Ishikawa (cell line): ENCODE data around the gene ADGRB2.

Experiments
- EP300 ChIP-seq: IDR thresholded peaks from 2 replicates; pipeline ENCODE4 v1.6.1; 2012; ENCODE audit warnings: borderline replicate concordance
- FOXM1 ChIP-seq: IDR thresholded peaks from 2 replicates; pipeline ENCODE4 v1.6.1; 2012; ENCODE audit warnings: low read depth, borderline replicate concordance
- RAD21 ChIP-seq: IDR thresholded peaks from 2 replicates; pipeline ENCODE4 v1.6.1; 2012; ENCODE audit warnings: low read depth
- TAF1 ChIP-seq: IDR thresholded peaks from 2 replicates; pipeline ENCODE4 v1.6.1; 2012; ENCODE audit warnings: low read depth, mild to moderate bottlenecking
- TEAD4 ChIP-seq: IDR thresholded peaks from 2 replicates; pipeline ENCODE4 v1.6.1; 2012
- YY1 ChIP-seq: IDR thresholded peaks from 2 replicates; pipeline ENCODE4 v1.6.1; 2012; ENCODE audit warnings: low read depth
- TF ChIP-seq, protein P1 (sequence below): IDR thresholded peaks from 2 replicates; pipeline ENCODE4 v1.6.1; 2012; ENCODE audit warnings: low read depth, mild to moderate bottlenecking
- TF ChIP-seq, protein P2 (sequence below): IDR thresholded peaks from 2 replicates; pipeline ENCODE4 v1.6.1; 2012

DNA sequence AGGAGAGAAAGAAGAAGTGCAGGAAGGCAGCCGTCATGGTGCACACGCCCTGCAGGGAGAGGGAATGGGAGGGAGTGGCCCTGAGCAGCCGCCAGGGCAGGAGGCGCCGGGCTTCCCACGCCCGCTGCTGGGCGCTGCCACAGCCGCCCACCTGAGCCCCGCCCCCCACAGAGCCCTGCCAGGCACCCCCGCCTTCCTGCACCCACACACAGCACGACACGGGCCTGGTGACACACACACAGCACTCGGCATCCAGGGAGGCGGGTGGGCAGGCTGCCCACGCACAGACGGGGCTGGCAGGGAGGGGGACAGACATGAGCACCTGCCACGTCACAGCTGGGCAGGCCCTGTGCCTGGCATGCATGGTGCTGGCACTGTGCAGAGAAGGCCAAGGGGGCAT is 27.5 kb downstream of the ADGRB2 start:
- no peak for TF ChIP-seq YY1
- no peak for TF ChIP-seq TAF1
- TF ChIP-seq EP300, result peak; percentile 40; the same call in 1 of the 2 replicates
- TF ChIP-seq, protein P1, sequence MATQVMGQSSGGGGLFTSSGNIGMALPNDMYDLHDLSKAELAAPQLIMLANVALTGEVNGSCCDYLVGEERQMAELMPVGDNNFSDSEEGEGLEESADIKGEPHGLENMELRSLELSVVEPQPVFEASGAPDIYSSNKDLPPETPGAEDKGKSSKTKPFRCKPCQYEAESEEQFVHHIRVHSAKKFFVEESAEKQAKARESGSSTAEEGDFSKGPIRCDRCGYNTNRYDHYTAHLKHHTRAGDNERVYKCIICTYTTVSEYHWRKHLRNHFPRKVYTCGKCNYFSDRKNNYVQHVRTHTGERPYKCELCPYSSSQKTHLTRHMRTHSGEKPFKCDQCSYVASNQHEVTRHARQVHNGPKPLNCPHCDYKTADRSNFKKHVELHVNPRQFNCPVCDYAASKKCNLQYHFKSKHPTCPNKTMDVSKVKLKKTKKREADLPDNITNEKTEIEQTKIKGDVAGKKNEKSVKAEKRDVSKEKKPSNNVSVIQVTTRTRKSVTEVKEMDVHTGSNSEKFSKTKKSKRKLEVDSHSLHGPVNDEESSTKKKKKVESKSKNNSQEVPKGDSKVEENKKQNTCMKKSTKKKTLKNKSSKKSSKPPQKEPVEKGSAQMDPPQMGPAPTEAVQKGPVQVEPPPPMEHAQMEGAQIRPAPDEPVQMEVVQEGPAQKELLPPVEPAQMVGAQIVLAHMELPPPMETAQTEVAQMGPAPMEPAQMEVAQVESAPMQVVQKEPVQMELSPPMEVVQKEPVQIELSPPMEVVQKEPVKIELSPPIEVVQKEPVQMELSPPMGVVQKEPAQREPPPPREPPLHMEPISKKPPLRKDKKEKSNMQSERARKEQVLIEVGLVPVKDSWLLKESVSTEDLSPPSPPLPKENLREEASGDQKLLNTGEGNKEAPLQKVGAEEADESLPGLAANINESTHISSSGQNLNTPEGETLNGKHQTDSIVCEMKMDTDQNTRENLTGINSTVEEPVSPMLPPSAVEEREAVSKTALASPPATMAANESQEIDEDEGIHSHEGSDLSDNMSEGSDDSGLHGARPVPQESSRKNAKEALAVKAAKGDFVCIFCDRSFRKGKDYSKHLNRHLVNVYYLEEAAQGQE, result no peak
- TF ChIP-seq TEAD4, result peak; percentile 57
- no peak for TF ChIP-seq RAD21
- no peak for TF ChIP-seq FOXM1
- TF ChIP-seq, protein P2, sequence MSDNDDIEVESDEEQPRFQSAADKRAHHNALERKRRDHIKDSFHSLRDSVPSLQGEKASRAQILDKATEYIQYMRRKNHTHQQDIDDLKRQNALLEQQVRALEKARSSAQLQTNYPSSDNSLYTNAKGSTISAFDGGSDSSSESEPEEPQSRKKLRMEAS, result peak; percentile 39; the same call in 1 of the 2 replicates
